IPS DF 19.7 (cell line): Measurements from ENCODE around the gene GALNTL6.
"Not testable (repeated sequence)": the region's sequence is repeated elsewhere in the genome, so short reads cannot be mapped to it uniquely, and the experiment has no call there.

Experiments
- DNase-seq: peaks from one replicate; pipeline ENCODE4 v3.0.0-alpha.2; 2013; ENCODE audit warnings: low read depth, low spot score

Gene GALNTL6

DNA sequence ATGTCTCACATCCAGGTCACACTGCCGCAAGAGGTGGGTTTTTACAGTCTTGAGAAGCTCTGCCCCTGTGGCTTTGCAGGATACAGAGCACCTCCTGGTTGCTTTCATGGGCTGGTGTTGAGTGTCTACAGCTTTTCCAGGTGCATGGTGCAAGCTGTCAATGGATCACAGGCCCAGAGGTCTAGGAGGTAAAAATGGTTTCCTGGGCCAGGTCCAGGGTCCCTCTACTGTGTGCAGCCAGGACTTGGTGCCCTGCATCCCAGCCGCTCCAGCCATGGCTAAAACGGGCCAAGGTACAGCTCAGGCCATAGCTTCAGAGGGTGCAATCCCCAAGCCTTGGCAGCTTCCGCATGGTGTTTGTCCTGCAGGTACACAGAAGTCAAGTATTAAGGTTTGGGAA is 921.4 kb downstream of the GALNTL6 start:
- no peak for DNase-seq

DNA sequence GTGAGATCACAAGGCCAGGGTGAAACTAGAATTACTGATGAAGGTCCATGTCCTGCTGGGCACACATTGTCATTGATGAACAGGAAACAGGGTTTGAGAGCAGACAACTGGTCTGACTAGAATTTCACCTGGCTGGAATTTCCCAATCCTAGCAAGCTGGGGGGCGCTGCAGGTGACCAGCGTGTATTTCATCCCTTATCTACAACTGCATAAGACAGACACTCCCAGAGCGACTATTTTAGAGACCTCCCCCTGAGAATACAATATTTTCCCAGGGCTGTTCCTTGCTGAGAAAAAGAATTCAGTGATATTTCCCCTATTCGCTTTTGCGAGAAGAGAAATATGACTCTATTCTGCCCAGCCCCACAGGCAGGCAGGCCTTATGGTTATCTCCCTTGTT is 922.8 kb downstream of the GALNTL6 start:
- no peak for DNase-seq

DNA sequence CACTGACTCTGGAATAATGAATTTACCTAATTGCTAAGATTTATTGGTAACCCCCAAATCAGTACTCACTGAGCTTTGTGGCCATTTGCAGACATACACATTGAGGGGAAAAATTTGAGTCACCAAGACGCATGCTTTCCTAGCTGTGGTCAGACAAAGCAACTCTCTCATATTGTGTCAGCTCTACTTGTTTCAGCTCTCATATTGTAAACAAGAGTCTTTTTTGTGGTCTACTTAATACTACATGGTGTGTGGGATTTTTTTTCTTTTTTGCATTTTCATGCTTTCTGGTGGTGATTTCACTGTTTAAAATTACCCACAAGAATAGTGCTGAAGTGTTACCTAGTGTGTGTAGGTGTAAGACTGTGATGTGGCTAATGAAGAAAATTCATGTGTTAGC is 927.2 kb downstream of the GALNTL6 start:
- no peak for DNase-seq

DNA sequence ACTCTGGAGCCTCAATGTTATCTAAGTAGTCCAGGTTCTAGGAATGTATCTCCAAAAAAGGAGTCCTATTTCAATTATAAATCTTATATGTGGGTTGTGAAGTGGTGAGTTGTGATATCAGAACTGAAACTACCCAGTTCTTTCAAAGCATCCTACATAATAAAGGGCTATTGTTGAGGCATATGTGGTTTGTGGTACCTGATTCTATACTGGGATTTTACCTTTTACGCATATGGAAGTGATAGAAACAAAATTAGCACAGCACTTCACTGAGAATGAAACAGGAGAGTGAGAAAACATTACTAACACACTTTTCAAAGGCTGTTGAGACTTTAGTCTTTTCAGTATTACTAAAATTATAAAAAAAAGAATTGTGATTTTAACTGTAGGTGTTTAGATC is 937.7 kb downstream of the GALNTL6 start:
- no peak for DNase-seq

DNA sequence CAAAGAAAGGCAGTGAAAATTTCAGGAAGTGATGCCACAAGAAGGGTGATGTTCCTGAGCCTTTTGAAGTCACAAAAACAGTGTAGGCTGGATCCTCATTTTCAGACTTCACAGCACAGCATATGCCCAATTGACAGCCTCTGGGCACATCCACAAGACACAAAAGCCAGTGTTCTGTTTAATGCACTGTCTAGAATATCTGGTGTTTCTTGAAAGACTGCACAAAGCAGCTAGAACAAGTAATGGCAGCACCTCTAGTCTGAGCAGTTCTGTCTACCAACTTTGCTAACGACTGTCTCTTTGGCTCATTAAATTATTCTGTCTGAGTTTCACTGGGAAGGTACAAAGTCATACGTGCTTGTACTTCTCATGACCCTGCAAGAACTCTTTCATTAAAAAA is 938.3 kb downstream of the GALNTL6 start:
- no peak for DNase-seq

DNA sequence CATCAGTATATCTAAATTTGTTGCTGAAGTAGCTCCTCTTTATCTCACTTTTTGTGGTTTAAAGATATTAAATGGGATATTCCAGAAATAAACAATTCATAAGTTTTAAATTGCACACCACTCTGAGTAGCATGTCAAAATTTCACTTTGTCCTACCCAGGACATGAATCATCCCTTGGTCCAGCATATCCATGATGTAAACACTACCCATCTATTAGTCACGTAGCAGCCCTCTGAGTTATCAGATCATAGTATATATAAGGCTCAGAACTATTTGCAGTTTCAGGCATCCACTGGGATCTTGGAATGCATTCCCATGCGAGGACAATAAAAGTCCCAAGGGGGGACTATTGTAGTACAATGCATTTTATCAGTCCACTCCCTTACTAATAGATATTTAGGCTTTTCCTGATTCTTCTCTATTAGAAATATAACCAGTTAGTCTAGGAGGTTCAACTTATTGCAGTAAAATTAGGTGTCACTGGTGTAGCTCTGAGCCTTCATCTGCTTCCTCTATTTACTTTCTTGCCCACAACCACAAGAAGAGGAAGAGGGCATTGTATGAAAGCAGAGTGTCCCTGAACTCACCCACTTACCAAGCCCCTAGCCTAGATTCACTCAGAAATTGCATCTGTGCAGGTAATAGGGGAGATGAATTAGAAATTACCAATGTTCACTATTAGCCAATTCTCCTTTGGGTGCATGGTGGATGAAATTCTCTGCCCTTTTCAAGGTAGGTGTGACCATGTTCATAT is 945.6 kb downstream of the GALNTL6 start:
- no peak for DNase-seq

DNA sequence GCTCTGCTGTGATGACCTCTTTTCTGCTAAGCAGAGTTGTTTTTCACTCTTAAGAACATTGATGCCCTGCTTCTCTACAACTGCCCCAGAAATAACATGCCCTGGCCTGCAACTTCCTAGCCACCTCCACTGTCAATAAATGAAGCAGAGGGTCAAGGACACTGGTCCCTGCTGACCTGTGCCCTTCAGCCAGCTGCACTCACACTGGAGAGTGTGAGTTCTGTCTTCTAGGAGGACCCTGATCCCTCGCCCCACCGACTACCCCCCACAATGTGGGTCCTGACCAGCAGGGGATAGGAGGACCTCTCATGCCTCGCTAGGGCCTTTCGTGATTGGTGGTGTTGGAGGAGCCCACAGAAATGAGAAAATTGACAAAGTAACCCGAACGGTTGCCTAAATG is 947.3 kb downstream of the GALNTL6 start:
- DNase-seq: no peak

DNA sequence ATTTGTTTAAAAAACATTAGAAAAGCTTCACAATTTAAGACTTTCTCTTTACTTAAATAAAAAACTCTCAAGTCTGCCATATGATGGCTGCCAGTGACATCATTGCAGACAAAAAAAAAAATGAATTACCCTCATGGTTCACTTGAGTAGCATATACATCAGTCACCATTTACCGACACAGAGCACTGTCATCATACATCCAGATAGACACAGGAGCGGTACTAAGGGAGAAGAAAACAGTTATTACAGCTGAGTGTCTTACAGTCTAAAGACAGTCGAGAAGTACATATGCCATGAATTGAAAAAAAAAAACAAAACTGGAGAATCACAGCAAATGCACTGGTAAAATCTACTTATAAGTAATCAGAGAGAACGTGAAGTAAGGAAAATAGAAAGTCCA is 949.7 kb downstream of the GALNTL6 start:
- DNase-seq: no peak

DNA sequence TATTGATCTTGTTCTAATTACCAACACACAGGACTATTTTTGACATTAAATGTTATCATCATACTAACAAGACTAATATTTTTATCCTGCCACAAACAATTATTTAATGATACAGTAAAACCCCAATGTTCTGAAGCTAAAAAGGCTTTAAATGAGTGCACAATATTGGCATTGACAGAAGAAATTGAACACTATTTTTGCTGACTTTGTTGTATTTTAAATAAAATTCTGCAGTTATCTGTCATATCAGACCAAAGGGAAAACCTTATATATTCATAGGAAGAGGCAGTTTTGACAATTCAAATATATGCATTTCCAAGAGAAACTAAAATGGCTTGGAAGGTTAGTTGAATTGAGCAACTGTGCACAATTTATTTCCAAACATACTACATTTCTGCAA is 957.6 kb downstream of the GALNTL6 start:
- no peak for DNase-seq

DNA sequence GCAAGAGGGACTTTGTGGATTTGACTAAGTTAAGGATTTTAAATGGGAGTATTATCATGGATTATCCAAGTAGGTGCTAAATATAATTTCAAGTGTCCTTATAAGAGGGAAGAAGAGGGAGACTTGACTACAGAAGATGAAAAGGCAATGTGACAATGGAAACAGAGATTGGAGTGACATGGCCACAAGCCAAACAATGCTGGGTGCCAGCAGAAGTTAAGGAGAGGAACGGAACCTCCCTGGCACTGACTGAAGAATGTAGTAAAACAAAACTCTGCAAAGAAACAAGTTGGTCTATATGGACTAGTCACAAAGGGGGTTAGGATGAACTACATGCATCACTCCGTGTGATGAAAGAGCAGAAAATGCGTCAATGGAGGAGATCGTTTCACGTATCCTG is 959.6 kb downstream of the GALNTL6 start:
- no peak for DNase-seq

DNA sequence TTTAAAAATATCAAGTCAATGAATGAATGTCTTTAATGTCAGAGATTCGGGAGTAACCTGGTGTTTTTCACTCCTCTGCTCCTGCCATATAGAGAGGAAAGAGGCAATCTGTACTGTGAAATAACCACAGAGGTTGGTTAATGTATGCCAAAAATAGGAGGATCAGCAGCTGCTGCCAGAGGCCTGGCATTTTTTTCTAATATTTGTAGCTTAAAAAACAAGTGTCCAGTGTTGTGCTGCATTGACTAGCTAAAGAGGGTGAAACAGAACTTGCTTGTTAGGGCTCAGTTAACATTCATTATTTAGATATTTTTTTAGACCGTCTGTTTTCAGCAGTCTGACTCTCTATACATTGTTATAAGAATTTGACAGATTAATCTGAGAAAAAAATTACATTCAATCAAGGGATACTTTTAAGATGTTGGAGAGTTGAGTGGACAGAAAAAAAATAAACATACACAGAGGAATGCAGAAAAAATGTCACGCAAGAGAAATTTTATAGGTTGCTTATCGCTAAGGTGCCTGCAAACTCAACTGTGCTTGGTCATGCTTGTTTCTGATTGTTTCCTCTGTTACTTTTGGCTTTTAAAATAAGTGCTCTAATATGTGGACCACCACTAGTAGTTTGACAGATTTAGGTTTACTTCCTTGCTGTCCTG is 963.1 kb downstream of the GALNTL6 start:
- no peak for DNase-seq

DNA sequence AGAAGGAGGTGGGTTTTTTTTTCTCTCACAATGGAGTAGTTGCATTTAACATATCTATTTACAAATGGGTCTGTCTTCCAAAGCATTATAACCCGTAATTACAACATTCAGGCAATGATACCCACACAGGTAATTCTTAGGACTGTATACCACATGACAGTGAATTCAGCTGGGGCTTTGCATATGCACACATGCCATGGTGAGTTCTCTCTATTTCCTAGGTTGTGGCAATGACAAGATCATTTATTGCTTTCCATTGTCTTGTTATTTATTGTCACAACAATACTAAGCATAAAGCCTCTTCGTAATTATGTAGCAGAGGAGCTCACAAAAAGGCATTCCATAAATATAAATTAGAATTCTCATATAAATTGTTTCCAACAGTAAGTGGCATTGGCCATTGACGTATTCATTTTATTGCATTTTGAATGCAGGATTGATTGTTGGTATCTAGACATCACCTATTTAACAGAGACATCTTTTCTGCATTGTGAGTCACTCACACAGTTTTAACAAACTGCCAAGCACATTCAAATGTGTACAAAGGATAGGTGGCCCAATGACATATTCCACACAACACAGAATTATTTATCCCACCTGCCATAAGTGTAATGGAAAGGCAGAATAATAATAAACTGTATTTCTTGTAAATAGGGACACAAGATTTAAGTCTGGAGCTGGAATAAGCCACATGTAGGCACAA is 964.7 kb downstream of the GALNTL6 start:
- DNase-seq: no peak

DNA sequence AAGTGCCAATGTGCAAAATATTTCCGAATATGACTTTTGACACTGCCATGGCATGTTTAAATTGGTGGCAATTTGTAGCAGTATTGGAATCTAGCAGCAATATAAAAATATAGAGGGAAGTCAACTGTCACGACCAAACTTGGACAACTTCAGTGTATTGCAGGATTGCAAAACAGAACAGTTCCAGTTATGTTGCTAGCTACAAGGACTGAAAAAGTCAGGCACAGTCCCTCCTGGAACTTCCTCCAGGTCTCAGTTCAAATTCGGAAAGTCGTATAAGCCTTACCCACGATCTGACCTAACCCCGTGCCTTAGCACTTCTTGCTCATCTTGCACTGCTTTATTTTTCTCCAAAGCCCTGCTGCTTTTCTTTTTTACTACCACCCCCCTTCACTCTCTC is 965.4 kb downstream of the GALNTL6 start:
- no peak for DNase-seq

DNA sequence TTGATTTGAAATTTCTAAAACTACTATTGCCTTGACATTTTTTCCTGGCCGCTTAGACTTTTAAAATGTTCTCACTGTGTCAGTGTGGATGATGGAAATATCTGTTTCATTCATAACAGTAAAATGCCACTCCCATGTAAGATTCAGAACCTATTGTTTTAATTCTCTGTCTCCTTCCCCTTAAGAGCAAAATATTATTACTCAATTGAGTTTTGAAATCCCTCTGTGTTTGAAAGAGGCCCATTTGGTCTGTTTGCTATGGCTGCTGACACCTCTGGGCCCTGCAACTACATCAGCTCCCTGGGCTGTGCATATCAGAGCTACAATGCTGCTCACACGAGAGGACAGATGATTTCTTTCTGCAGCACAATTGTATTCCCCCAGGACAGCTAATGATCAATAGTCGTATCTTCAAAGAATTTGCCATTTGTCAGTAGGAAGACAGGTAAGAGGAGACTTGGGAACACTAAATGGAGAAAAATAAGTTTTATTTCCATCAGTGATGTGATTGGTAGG is 967.4 kb downstream of the GALNTL6 start:
- no peak for DNase-seq

DNA sequence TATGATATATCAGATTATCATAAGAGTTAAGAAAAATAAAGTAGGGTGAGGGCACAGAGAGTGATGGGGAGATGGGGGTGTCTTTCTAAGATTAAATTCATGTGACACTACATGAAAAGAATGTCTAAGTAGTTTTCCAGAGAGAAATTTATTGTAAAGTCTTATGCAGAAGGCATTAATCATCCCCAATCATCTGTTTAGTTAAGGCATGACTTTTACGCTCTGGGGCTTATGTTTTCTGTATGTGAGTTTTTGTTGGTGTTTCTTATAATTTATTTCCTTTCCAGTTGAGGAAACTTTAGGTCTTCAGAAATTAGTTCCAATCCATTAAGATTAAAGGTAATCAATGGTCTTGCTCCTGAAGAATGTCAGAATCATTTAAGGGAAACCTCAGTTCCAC is 972.4 kb downstream of the GALNTL6 start:
- DNase-seq: no peak

DNA sequence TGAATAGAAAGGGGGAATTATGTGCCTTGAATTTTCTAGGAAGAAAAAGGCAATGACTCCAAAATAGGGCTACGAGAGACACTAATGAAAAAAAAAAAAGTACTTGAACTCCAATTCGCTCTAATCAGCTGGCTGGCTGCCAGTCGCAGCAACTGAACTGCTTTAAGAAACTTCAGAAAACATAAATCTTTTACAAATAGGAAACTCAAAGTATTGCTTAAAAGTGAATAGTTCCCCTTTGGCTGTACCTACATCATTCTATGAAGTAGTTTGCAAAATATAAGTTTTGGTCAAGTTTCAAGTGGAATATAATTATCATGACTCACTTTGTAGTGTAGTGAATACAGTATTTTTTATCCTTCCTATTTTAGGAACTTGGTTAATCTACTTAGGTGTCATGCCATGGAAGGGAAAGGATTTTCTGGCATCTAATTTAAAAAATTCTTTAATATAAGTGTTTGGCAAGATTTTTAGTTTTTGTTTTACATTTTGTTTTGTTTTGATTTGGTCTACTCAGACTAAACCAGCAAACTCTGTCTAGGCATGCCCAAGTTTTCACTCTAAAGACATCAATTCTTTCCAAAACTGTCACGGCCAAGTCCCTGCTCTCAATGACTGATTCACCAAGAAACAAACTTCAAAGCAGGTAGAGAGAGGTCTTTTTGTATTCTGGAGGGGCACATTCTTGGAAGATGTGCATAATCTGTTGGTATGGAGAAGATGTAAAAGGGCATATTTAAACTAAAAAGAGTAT is 973.0 kb downstream of the GALNTL6 start:
- no peak for DNase-seq

DNA sequence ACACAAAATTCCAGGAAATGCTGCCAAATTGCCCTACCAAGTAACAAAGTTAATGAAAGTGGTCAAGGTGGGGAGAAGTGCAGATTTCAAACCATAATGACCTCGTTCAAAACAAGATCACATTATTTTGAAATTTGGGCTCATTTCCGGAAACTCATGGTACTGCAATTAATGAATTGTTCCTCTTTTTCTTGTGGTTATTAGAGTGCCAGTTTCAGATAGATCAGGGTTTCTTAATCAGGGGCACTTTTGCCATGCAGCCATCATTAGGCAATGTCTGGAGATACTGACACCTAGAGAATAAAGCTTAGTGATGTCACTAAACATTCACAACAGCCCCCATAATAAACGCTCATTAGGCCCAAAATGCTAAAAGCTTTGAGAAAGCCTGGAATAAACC is 973.9 kb downstream of the GALNTL6 start:
- DNase-seq: no peak

DNA sequence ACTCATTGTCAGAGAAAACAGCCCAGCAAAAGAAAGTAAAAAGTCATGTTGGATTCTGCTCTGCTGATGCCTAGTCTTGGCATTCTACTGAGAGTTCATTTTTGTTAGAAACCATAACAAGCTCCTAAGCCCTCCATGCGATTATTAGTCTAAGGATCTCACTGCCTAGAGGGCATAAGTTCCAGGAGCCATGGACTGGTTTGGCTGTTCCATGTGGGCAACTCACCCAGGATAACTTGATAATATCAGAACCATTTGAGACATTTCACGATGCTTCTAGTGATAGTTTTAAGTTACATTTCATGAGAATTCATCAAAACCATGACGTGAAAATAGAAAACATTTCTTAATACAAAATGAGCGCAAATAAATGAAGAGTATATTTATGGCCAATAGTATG is 978.6 kb downstream of the GALNTL6 start:
- no peak for DNase-seq

DNA sequence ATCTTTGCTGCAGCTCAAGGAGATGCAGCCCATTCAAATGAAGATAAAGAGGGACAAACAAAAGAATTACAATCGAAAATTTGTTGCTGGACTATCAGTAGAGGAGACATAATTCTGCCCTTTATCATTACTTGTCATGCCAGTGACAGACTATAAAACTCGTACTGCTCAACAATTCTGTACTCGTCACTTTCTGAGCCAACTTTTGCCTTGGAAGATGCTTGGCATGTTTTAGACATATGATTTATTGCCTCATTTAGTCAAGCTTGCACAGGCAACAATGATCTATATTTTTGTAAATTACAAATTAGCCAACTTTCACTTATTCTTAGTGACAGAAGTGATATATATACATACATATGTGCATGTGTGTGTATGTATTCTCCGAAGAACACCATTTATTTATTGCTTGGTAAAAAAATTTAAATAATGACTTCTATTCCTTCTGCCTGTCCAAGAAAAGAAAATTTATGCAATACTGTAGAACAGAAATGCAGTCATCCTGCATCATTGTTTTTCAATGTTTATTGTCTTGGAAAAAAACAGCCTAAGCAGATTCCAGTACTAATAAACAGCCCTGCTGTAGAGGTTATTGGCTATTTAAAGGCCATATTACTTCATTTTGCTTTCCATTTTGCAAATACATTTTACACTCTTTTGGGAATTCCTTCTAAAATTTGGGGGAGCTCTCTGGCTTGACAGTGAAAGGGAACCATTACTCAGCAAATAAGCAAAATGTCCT is 980.5 kb downstream of the GALNTL6 start:
- no peak for DNase-seq

DNA sequence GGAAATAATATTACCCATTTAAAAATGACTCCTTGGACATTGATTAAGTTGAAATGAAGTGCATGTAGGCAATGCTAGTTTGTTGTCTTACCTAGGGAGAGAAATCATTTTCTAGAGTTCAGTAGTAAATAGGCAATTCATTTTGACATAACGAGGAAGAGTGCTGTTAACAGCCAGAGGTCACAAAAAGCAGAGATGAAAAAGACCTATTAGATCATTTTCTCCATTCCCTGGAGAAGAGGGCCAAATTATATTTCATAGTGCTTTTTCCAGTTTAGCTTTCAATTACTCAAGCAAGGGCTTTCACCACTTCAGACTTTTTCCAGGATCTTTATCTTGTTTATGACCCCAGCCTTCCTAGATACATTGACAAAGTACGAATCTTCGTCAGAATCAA is 981.1 kb downstream of the GALNTL6 start:
- no peak for DNase-seq

DNA sequence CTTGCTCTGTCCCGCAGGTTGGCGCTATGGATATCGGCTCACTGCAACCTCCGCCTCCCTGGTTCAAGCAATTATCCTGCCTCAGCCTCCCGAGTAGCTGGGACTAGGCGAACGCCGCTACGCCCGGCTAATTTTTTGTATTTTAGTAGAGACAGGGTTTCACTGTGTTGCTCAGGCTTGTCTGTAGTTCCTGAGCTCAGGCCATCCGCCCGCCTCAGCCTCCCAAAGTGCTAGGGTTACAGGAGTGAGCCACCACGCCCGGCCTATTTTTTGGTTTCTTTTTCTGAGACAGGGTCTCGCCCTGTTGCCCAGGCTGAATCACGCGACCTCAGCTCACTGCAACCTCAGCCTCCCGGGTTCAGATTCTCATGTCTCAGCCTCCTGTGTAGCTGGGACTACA is 984.1 kb downstream of the GALNTL6 start:
- not testable (repeated sequence) for DNase-seq
